NT2/D1 (cell line): ENCODE data around the gene HPF1.

ENCODE experiments used
- SUZ12 ChIP-seq: IDR thresholded peaks from 2 replicates; pipeline ENCODE4 v1.6.1; 2011; ENCODE audit not compliant: insufficient read length, insufficient read depth; ENCODE audit errors: extremely low read depth
- YY1 ChIP-seq: IDR thresholded peaks from 2 replicates; pipeline ENCODE4 v1.6.1; 2011; ENCODE audit not compliant: insufficient read length, insufficient read depth

DNA sequence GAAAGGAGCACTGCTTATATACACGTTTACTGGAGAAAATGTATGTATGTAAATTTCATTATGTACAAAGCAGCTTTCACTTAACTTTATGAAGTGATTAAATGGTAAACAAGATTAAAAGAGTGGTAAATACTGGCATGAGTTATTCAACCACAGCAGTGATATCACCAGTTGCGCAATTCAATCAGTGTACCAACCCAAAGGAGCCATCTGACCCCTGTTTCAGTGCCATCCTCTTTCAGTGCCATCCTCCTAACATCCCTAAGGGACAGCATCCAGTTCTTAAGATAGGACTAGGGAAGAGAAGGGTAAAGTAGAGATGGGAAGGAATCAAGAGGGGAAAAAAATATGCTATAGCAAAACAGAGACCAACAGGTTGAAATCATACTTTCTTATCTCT, 16.2 kb downstream of the HPF1 start:
- no peak for TF ChIP-seq SUZ12
- TF ChIP-seq YY1: no peak
